K562 (cell line): ENCODE results near the gene GCNT1. TPM values are rescaled to one million over a fixed set of nuclear protein-coding genes. Genes with fewer than 3 reads are reported as not detected.

ENCODE experiments used
- ATF1 ChIP-seq, 2 experiments: fragments of 450-650 bp in 1 of 2; IDR thresholded peaks; 2 replicates each; pipeline ENCODE4 v1.6.1; 2016; ENCODE audit warnings: missing compliant biosample characterization in 1 of 2, missing genetic modification characterization in 1 of 2
- FOSL1 ChIP-seq: fragments of 200-800 bp; sonication (Bioruptor generic); conservative IDR thresholded peaks from 2 replicates; pipeline ENCODE4 v1.6.1; 2016; ENCODE audit warnings: missing genetic modification characterization, missing compliant biosample characterization
- GTF2E2 ChIP-seq: fragments of 200-800 bp; sonication (Bioruptor generic); IDR thresholded peaks from 2 replicates; pipeline ENCODE4 v1.6.1; 2016; ENCODE audit warnings: missing genetic modification characterization, missing compliant biosample characterization
- KLF6 ChIP-seq: fragments of 250-450 bp; sonication (Bioruptor Pico); IDR thresholded peaks from 2 replicates; pipeline ENCODE4 v1.4.0; 2020; ENCODE audit warnings: mild to moderate bottlenecking, moderate library complexity, borderline replicate concordance
- RCOR1 ChIP-seq, 2 experiments: IDR thresholded peaks; 2 replicates each; pipeline ENCODE4 v1.6.1; 2012; ENCODE audit warnings: low read depth in 2 of 2, low read length in 2 of 2, borderline replicate concordance in 1 of 2, improper control_type of control experiment in 1 of 2
- SIRT6 ChIP-seq: IDR thresholded peaks from one replicate; pipeline ENCODE4 v1.6.1; 2012; ENCODE audit warnings: low read depth, mild to moderate bottlenecking, control low read depth, inconsistent platforms, low read length, moderate library complexity
- SMARCC2 ChIP-seq: fragments of 450-650 bp; IDR thresholded peaks from 2 replicates; pipeline ENCODE4 v1.6.1; 2017; ENCODE audit warnings: antibody characterized with exemption, moderate library complexity, mild to moderate bottlenecking, low read depth
- TAL1 ChIP-seq: fragments of 450-650 bp; IDR thresholded peaks from 2 replicates; pipeline ENCODE4 v1.6.1; 2016; ENCODE audit warnings: mild to moderate bottlenecking
- ZKSCAN8 ChIP-seq: fragments of 200-800 bp; sonication (Bioruptor generic); IDR thresholded peaks from 2 replicates; pipeline ENCODE4 v1.6.1; 2016; ENCODE audit warnings: missing genetic modification characterization, missing compliant biosample characterization
- ZNF589 ChIP-seq: fragments of 200-800 bp; sonication (Bioruptor generic); IDR thresholded peaks from 2 replicates; pipeline ENCODE4 v1.6.1; 2016; ENCODE audit warnings: low read depth, missing genetic modification characterization, missing compliant biosample characterization
- polyA plus RNA-seq, 8 experiments: library from polyadenylated mRNA; depleted of rRNA in 4 of 8; stranded (reverse) in 5 of 8; unstranded in 3 of 8; fragments of >200 nt; fragmentation: Nextera tagmentation in 2 of 8; fragmentation: Illumina TruSeq in 1 of 8; extraction: Ambion mirVana in 2 of 8; extraction: Trizol in 1 of 8; gene quantifications; 2 replicates each; pipeline versions ENCODE4 v1.2.1 to v1.2.3, GENCODE V29; 2011 to 2014; ENCODE audit warnings: inconsistent platforms in 1 of 8, missing spikeins in 1 of 8
- total RNA-seq, 7 experiments: library from RNA; depleted of rRNA in 6 of 7; stranded (reverse); fragments of >200 nt in 6 of 7; fragmentation: Illumina TruSeq in 2 of 7; extraction: Trizol in 2 of 7; gene quantifications; 2 replicates each; pipeline versions ENCODE4 v1.2.1 to v1.2.3, GENCODE V29; 2011 to 2021; ENCODE audit warnings: low replicate concordance in 1 of 7
- TF ChIP-seq, protein P1 (sequence below), 2 experiments: fragments of 450-650 bp; IDR thresholded peaks; 2 replicates each; pipeline ENCODE4 v1.6.1; 2016; ENCODE audit warnings: mild to moderate bottlenecking in 2 of 2, borderline replicate concordance in 1 of 2, low read depth in 1 of 2, moderate library complexity in 1 of 2
- TF ChIP-seq, protein P2 (sequence below): fragments of 450-650 bp; conservative IDR thresholded peaks from 2 replicates; pipeline ENCODE4 v1.6.1; 2016; ENCODE audit warnings: missing genetic modification characterization, low read depth, mild to moderate bottlenecking, control low read depth, missing compliant biosample characterization
- TF ChIP-seq, protein P3 (sequence below): fragments of 250-450 bp; sonication (Bioruptor Pico); IDR thresholded peaks from 2 replicates; pipeline ENCODE4 v1.4.0; 2020; ENCODE audit warnings: mild to moderate bottlenecking, moderate library complexity, borderline replicate concordance

GCNT1 gene
- total and polyA plus RNA-seq, 9 of the 15 experiments (the other 6 are each of a cell fraction or from before 2014, with no cell fraction given): 0.01 to 0.71 (median 0.10) TPM

DNA sequence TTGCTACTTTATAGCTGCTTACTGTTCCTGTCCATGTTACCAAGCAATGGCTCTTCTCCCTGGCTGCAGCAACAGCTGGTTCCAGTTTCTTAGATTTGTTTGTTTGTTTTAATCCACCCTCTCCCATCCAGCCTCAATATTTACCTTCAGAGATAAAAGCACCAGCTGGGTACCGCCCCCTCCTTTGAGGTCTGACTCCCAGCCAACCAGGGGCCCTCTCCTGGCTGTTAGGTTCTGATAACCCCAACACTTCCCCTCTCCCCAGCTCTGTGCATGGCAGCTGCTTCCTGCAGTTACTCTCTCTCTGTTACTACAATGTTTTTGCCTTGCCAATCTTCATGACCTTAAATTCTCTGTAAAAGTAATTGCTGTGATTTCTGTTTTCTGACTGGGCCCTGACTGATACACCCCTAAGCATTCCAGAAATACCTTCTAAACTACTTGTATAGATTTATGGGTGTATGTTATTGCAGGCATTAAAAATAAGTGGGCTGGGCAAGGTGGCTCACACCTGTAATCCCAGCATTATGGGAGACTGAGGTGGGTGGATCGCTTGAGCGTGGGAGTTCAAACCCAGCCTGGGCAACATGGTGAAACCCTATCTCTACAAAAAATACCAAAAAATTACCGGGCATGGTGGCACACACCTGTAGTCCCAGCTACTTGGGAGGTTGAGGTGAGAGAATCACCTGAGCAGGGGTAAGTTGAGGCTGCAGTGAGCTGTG, 2.6 kb upstream of the GCNT1 start (continued):
- TF ChIP-seq, protein P1, sequence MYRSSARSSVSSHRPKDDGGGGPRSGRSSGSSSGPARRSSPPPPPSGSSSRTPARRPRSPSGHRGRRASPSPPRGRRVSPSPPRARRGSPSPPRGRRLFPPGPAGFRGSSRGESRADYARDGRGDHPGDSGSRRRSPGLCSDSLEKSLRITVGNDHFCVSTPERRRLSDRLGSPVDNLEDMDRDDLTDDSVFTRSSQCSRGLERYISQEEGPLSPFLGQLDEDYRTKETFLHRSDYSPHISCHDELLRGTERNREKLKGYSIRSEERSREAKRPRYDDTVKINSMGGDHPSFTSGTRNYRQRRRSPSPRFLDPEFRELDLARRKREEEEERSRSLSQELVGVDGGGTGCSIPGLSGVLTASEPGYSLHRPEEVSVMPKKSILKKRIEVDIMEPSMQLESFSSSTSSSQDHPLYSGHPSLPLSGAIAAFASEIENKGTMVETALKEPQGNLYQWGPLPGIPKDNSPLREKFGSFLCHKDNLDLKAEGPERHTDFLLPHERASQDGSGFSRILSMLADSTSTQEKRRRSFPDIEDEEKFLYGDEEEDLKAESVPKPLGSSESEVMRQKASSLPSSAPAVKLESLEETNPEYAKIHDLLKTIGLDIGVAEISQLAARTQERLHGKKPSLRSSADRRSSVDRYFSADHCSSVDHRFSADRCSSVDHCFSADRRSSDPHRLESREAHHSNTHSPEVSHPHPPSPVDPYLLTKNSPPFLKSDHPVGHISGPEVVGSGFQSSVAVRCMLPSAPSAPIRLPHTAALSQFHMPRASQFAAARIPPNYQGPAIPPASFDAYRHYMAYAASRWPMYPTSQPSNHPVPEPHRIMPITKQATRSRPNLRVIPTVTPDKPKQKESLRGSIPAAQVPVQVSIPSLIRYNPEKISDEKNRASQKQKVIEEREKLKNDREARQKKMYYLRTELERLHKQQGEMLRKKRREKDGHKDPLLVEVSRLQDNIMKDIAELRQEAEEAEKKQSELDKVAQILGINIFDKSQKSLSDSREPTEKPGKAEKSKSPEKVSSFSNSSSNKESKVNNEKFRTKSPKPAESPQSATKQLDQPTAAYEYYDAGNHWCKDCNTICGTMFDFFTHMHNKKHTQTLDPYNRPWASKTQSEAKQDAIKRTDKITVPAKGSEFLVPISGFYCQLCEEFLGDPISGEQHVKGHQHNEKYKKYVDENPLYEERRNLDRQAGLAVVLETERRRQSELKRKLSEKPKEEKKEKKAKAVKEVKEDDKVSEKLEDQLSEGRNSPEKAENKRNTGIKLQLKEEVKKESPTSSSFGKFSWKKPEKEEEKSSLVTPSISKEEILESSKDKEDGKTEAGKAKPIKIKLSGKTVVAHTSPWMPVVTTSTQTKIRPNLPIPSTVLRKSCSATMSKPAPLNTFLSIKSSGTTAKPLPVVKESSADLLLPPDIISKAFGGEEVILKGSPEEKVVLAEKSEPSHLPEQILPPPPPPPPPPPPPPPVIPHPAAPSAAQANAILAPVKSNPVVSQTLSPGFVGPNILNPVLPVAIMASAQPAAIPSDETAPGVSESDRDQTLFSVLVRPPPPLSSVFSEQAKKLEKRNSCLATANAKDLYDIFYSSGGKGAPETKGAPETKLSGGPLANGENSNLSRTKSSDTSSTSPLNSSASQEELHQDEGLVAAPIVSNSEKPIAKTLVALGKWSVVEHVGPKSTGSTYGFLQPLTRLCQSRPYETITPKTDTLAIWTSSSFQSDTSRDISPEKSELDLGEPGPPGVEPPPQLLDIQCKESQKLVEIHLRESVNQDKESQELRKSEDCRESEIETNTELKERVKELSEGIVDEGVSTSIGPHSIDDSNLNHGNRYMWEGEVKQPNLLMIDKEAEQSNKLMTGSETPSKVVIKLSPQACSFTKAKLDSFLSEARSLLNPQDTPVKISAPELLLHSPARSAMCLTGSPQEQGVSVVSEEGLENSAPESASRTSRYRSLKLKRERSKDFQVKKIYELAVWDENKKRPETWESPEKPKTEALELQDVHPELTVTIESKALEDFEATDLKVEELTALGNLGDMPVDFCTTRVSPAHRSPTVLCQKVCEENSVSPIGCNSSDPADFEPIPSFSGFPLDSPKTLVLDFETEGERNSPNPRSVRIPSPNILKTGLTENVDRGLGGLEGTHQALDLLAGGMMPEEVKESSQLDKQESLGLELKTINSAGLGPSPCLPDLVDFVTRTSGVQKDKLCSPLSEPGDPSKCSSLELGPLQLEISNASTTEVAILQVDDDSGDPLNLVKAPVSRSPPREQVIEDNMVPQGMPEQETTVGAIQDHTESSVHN (IDR thresholded peaks at IDR 0.05; ENCODE audit: borderline replicate concordance in 1 of 2, low read depth in 1 of 2): peak in 1 of 2 experiments; percentile 62; a peak in 1 of 4 replicates
- no peak for TF ChIP-seq KLF6 (CRISPR knock-in tag)
- TF ChIP-seq, protein P2, sequence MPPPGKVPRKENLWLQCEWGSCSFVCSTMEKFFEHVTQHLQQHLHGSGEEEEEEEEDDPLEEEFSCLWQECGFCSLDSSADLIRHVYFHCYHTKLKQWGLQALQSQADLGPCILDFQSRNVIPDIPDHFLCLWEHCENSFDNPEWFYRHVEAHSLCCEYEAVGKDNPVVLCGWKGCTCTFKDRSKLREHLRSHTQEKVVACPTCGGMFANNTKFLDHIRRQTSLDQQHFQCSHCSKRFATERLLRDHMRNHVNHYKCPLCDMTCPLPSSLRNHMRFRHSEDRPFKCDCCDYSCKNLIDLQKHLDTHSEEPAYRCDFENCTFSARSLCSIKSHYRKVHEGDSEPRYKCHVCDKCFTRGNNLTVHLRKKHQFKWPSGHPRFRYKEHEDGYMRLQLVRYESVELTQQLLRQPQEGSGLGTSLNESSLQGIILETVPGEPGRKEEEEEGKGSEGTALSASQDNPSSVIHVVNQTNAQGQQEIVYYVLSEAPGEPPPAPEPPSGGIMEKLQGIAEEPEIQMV (tag): no peak
- peak; percentile 32; the same call in 1 of the 2 replicates for TF ChIP-seq SMARCC2
- no peak for TF ChIP-seq GTF2E2 (tag)
- TF ChIP-seq RCOR1 (IDR thresholded peaks at IDR 0.05; ENCODE audit: borderline replicate concordance in 1 of 2, low read depth in 2 of 2, low read length in 2 of 2): peak; percentile 87 to 95
- TF ChIP-seq TAL1: peak; percentile 87
- no peak for TF ChIP-seq SIRT6
- TF ChIP-seq ZKSCAN8 (CRISPR knock-in tag): peak; percentile 69; the same call in 1 of the 2 replicates
- no peak for TF ChIP-seq ATF1 (CRISPR knock-in tag; IDR thresholded peaks at IDR 0.05)
- TF ChIP-seq ATF1 (tag; IDR thresholded peaks at IDR 0.05): peak; percentile 30; the same call in 1 of the 2 replicates
- TF ChIP-seq ZNF589: peak; percentile 76
- TF ChIP-seq FOSL1 (tag): peak; percentile 29; the same call in 1 of the 2 replicates
- TF ChIP-seq, protein P3, sequence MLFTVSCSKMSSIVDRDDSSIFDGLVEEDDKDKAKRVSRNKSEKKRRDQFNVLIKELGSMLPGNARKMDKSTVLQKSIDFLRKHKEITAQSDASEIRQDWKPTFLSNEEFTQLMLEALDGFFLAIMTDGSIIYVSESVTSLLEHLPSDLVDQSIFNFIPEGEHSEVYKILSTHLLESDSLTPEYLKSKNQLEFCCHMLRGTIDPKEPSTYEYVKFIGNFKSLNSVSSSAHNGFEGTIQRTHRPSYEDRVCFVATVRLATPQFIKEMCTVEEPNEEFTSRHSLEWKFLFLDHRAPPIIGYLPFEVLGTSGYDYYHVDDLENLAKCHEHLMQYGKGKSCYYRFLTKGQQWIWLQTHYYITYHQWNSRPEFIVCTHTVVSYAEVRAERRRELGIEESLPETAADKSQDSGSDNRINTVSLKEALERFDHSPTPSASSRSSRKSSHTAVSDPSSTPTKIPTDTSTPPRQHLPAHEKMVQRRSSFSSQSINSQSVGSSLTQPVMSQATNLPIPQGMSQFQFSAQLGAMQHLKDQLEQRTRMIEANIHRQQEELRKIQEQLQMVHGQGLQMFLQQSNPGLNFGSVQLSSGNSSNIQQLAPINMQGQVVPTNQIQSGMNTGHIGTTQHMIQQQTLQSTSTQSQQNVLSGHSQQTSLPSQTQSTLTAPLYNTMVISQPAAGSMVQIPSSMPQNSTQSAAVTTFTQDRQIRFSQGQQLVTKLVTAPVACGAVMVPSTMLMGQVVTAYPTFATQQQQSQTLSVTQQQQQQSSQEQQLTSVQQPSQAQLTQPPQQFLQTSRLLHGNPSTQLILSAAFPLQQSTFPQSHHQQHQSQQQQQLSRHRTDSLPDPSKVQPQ: no peak
